Osteoblast (primary cell): Measurements from ENCODE around the gene NBL1. TPM values are rescaled to one million over a fixed set of nuclear protein-coding genes. Genes with fewer than 3 reads are reported as not detected.
"Not testable (repeated sequence)": the region's sequence is repeated elsewhere in the genome, so short reads cannot be mapped to it uniquely, and the experiment has no call there.

Experiments used
- DNase-seq: peaks from one replicate; pipeline ENCODE4 v3.0.0; 2011; ENCODE audit warnings: low spot score, mixed read lengths; ENCODE audit not compliant: insufficient read length; ENCODE audit errors: missing footprints
- H2AFZ ChIP-seq: 2 replicates; pipeline ENCODE4 v1.6.0; 2011; ENCODE audit warnings: mild to moderate bottlenecking, low read length
- H3K27ac ChIP-seq: 2 replicates; pipeline ENCODE4 v1.5.1; 2011; ENCODE audit warnings: mild to moderate bottlenecking, low read depth, low read length, moderate library complexity
- H3K27me3 ChIP-seq: 2 replicates; pipeline ENCODE4 v1.6.0; 2012; ENCODE audit warnings: mild to moderate bottlenecking, control low read depth, inconsistent platforms, low read length, moderate library complexity; ENCODE audit not compliant: insufficient read depth
- H3K36me3 ChIP-seq: 2 replicates; pipeline ENCODE4 v1.5.1; 2011; ENCODE audit warnings: mild to moderate bottlenecking, low read length, control low read depth, moderate library complexity; ENCODE audit not compliant: insufficient read depth
- H3K4me1 ChIP-seq: 2 replicates; pipeline ENCODE4 v1.5.1; 2011; ENCODE audit warnings: mild to moderate bottlenecking, low read length, control low read depth, moderate library complexity; ENCODE audit not compliant: insufficient read depth
- H3K4me2 ChIP-seq: 2 replicates; pipeline ENCODE4 v1.6.0; 2011; ENCODE audit warnings: mild to moderate bottlenecking, low read length; ENCODE audit not compliant: insufficient read depth
- H3K4me3 ChIP-seq: fragments of 200-600 bp; sonication (generic); 3 replicates; pipeline ENCODE4 v1.5.1; 2012; ENCODE audit warnings: mild to moderate bottlenecking, low read length, inconsistent platforms; ENCODE audit not compliant: insufficient read depth
- H3K79me2 ChIP-seq: 2 replicates; pipeline ENCODE4 v1.6.0; 2012; ENCODE audit warnings: mild to moderate bottlenecking, low read length, control low read depth, inconsistent platforms; ENCODE audit not compliant: insufficient read depth
- H3K9me3 ChIP-seq: 2 replicates; pipeline ENCODE4 v1.5.1; 2011; ENCODE audit warnings: low read depth, low read length, control low read depth
- H4K20me1 ChIP-seq: 2 replicates; pipeline ENCODE4 v1.6.0; 2012; ENCODE audit warnings: mild to moderate bottlenecking, low read length, control low read depth; ENCODE audit not compliant: insufficient read depth
- total RNA-seq: library from RNA; depleted of rRNA; stranded (reverse); fragments of >200 nt; gene quantifications from 2 replicates; pipeline ENCODE4 v1.2.3, GENCODE V29; 2012
- TF ChIP-seq, protein P1 (sequence below): IDR thresholded peaks from 2 replicates; pipeline ENCODE4 v1.5.1; 2011; ENCODE audit warnings: mild to moderate bottlenecking, low read depth, low read length, moderate library complexity; ENCODE audit errors: extremely low read depth

The NBL1 gene
- total RNA-seq, 1 donor: 88.7 TPM

- peak; percentile 29 for DNase-seq
- no peak overlapping the region for H3K4me3 ChIP-seq
- no peak overlapping the region for H3K27ac ChIP-seq
- H2AFZ ChIP-seq: no peak overlapping the region
- peaks cover 10% of the 10 kb centered on the region for H3K36me3 ChIP-seq
- H3K27me3 ChIP-seq: no peaks in the 10 kb centered on the region
- no peak overlapping the region for H3K4me2 ChIP-seq
- H3K9me3 ChIP-seq: no peaks in the 10 kb centered on the region
- H4K20me1 ChIP-seq: no peaks in the 10 kb centered on the region
- H3K79me2 ChIP-seq: no peaks in the 10 kb centered on the region
- peaks cover 4% of the 10 kb centered on the region for H3K4me1 ChIP-seq
- TF ChIP-seq, protein P1, sequence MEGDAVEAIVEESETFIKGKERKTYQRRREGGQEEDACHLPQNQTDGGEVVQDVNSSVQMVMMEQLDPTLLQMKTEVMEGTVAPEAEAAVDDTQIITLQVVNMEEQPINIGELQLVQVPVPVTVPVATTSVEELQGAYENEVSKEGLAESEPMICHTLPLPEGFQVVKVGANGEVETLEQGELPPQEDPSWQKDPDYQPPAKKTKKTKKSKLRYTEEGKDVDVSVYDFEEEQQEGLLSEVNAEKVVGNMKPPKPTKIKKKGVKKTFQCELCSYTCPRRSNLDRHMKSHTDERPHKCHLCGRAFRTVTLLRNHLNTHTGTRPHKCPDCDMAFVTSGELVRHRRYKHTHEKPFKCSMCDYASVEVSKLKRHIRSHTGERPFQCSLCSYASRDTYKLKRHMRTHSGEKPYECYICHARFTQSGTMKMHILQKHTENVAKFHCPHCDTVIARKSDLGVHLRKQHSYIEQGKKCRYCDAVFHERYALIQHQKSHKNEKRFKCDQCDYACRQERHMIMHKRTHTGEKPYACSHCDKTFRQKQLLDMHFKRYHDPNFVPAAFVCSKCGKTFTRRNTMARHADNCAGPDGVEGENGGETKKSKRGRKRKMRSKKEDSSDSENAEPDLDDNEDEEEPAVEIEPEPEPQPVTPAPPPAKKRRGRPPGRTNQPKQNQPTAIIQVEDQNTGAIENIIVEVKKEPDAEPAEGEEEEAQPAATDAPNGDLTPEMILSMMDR: no peak
Observed at GRCh38 chr1:19632211-19632610, 11.9 kb upstream of the NBL1 start.

DNA sequence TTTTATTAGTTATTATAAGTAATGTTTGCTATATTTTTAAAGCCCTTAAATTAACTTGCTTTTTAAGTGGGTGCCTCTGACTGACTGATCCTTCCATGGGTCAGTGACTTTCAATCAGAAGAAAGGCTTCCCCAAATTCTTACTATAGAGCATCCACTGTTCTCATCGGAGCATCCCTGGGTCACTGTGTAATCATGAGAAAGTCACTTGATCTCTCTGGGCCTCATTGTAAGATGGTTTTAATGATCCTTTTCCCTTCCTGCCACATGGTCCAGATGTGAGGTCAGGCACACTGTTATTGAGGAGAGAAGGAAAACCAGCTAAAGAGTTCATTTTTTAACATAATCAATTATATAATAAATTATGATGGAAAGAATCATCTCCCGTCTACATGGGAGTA, 11.0 kb upstream of the NBL1 start:
- no peaks in the 10 kb centered on the region for H3K79me2 ChIP-seq
- no peaks in the 10 kb centered on the region for H3K27me3 ChIP-seq
- H3K9me3 ChIP-seq: no peaks in the 10 kb centered on the region

DNA sequence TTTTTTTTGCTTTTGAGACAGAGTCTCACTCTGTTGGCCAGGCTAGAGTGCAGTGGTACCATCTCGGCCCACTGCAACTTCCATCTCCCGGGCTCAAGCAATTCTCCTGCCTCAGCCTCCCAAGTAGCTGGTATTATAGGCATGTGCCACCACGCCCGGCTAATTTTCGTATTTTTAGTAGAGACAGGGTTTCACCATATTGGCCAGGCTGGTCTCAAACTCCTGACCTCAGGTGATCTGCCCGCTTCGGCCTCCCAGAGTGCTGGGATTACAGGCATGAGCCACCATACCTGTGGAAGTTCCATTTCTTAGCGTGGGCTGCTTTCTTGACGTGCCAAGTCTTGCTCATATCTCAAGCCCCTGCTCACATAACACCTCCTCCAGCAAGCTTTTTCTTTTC, 9.0 kb upstream of the NBL1 start:
- H2AFZ ChIP-seq: not testable (repeated sequence)

More for the DNA sequence above, 11.0 kb upstream of the NBL1 start:
- no peak overlapping the region for H3K4me3 ChIP-seq
- no peak overlapping the region for H3K4me2 ChIP-seq
- H3K27ac ChIP-seq: no peak overlapping the region
- no peaks in the 10 kb centered on the region for H4K20me1 ChIP-seq
- H2AFZ ChIP-seq: no peak overlapping the region
- peaks cover 4% of the 10 kb centered on the region for H3K4me1 ChIP-seq
- peaks cover 3% of the 10 kb centered on the region for H3K36me3 ChIP-seq
- DNase-seq: no peak
- TF ChIP-seq, protein P1: no peak

DNA sequence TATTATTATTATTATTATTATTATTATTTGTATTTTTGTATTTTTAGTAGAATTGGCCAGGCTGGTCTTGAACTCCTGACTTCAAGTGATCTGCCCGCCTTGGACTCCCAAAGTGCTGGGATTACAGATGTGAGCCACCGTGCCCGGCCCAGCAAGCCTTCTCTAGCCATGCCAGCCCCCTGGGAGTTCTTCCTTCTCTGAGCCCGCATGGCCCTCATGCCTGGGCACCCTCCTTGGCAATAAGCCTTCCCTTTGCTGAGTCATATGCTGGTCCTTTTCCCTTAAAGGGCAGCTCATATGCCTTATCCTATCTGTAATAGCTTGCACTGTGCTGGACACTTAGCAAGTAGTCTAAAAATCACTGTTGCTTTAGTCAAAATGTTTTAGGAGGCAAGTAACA, 8.5 kb upstream of the NBL1 start:
- no peaks in the 10 kb centered on the region for H3K79me2 ChIP-seq
- no peak overlapping the region for H3K4me3 ChIP-seq
- no peak overlapping the region for H2AFZ ChIP-seq
- no peaks in the 10 kb centered on the region for H3K4me1 ChIP-seq
- H3K4me2 ChIP-seq: no peak overlapping the region
- no peaks in the 10 kb centered on the region for H3K27me3 ChIP-seq
- H3K36me3 ChIP-seq: no peaks in the 10 kb centered on the region
- H3K27ac ChIP-seq: no peak overlapping the region
- TF ChIP-seq, protein P1: no peak
- H3K9me3 ChIP-seq: no peaks in the 10 kb centered on the region
- H4K20me1 ChIP-seq: no peaks in the 10 kb centered on the region
- peak; percentile 96 for DNase-seq

More for the DNA sequence above, 9.0 kb upstream of the NBL1 start:
- not testable (repeated sequence) for DNase-seq, H3K9me3 ChIP-seq, H3K4me3 ChIP-seq, H3K27ac ChIP-seq, H3K27me3 ChIP-seq, H3K79me2 ChIP-seq, H4K20me1 ChIP-seq, H3K4me2 ChIP-seq, H3K36me3 ChIP-seq, H3K4me1 ChIP-seq
